Thoracic aorta endothelial cell (primary cell): Measurements from ENCODE around the gene CHCHD10. TPM values are rescaled to one million over a fixed set of nuclear protein-coding genes. Genes with fewer than 3 reads are reported as not detected.

Source experiments
- total RNA-seq: library from RNA; depleted of rRNA; stranded (reverse); fragments of >200 nt; gene quantifications from 2 replicates; pipeline ENCODE4 v1.2.3, GENCODE V29; 2012

Gene CHCHD10
- total RNA-seq: 12.6 and 15.6 TPM in 2 replicates

DNA sequence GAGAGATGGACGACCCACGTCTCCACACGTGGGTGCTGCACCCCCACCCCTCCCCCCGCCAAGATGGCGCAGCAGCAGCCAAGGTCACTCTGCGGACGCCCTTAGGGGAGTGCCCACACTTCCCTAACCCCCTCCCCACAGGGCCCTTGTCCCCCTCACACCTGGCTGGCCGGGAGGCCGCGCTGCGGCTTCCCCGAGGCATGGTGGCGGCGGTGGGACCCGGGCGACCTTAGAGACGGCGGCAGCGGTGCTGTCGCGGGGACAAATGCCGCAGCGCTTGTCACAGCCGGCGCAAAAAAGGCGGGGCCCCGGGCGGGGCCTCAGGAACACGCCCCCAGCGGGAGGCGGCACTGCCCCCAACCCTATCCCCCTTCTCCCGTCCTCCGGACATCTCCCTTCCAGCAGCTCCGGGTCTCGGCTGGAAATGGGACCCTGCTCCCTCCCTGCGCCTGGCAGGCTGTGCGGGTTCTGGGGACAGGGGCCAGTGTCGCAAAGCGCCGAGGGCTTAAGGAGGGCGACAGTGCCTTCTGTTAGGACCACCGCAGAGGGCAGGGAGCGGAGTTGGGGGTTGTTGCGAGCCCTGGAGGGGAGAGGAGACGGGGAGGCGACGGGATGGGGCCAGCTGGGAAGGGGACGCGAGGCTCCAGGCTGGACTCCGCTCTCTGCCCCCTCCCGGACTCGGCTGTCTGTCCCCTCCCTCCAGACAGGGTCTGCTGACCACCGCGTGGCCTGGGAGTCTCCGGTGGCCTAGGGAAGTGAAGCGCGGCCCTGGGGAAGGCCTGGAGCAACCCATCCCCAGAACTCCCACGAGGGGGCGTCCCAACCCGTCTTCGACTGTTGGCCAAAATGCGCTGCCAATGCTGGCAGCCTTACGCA, at the start of gene CHCHD10:
CHCHD10 (minus strand) TSS at position 300 of the 876 bp plus-strand sequence; CDS start at position 202, 98 bp downstream.

DNA sequence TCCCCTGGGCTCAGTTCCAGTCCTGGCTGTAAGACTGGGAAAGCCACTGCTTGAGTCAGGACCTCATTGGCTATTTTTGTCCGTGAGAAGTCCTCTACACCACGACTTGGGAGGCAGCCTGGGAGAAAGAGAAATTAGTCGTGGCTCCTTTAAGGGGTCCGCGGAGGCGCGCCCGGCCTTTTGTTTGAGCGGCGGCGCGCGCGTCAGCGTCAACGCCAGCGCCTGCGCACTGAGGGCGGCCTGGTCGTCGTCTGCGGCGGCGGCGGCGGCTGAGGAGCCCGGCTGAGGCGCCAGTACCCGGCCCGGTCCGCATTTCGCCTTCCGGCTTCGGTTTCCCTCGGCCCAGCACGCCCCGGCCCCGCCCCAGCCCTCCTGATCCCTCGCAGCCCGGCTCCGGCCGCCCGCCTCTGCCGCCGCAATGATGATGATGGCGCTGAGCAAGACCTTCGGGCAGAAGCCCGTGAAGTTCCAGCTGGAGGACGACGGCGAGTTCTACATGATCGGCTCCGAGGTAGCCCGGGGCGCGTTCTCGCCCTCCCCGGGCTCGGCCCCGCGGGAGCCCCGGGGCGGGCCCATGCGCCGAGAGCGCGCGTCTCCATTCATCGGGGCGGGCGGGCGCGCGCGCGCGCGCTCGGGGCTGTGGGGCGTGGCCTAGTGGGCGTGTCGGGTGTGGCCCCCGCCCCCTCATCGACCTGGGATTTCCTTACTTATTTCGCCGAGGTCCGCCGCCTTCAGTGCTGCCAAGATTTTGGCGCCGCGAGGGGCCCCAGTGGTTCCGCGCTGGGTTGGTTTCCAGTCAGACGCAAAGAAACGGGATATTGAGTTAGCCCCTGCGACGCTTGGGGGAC, 19.2 kb upstream of the CHCHD10 start, which contains the start of gene SMARCB1:
SMARCB1 (plus strand) TSS at position 215 of the 848 bp plus-strand sequence; CDS start at position 419, 204 bp downstream.

DNA sequence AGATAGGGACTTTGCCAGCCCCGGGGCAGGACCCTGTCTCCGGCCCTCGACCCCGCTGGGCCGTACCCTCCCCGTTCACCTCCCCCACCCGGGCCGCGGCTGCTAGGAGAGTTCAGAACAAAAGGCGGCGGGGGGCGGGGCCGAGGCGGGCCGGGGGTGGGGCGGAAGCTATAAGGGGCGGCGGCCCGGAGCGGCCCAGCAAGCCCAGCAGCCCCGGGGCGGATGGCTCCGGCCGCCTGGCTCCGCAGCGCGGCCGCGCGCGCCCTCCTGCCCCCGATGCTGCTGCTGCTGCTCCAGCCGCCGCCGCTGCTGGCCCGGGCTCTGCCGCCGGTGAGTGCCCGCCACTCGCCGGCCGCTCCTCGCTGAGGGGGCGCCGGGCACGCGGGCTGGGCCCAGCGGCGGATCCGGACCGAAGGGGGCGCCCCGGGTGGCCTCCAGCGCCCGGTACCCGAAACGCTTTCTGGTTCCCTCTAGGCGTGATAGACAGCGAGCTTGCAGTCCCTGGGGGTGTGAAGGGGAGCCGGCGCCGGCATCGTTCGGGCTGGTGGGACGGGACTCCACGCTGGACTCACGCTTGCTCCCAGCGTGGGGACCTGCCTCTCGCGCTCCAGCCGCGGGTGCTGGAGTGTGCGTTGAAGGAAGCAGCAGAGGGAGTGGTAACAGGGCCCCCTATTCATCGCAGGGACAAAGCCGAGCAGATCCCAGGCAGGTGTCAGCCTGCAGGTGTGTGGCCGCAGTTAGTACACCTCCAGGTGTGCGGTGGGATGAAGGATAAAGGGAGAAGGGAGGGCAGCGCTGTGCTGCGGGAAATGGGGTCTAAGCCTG, 5.1 kb upstream of the CHCHD10 start, which contains the start of gene MMP11:
MMP11 (plus strand) TSS at position 201 of the 825 bp plus-strand sequence; CDS start at position 223, 22 bp downstream.

DNA sequence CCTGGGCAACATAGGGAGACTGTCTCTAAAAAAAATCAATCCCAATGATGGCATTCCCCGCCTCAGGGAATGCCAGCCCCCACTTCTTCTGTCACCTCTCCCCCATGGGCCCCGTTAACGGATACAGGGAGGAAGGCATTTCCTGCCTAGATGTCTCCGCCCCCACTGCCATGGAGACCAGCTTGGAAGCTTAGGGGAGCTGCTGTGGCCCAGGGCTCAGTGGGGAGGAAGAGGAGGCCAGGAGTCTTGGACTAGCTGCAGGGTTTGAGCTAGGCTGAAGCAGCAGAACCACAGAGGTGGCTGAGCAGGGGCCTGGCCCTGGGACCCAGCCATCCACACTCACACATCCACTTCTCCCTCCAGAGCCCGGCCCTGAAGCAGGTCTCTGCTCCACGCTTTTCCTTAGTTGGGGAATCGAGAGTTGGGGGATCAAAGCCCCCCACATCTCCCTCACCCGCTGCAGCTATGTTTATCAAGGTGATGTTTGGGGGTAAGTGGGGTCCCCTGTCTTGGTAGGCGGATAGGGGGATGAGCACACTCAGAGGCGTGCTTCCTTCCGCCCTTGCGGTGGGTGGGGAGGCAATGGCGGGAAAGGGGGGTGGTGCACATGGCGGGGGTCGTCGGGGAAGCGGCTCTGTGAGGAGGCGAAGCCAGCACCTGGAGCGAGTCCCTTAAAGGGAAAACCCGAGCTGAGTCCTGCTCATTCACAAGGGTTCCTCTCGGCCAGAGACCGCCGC, 4.8 kb downstream of the CHCHD10 start, which contains the start of gene C22orf15:
C22orf15 (plus strand) TSS at position 149 of the 737 bp plus-strand sequence; CDS start at position 466, 317 bp downstream.

DNA sequence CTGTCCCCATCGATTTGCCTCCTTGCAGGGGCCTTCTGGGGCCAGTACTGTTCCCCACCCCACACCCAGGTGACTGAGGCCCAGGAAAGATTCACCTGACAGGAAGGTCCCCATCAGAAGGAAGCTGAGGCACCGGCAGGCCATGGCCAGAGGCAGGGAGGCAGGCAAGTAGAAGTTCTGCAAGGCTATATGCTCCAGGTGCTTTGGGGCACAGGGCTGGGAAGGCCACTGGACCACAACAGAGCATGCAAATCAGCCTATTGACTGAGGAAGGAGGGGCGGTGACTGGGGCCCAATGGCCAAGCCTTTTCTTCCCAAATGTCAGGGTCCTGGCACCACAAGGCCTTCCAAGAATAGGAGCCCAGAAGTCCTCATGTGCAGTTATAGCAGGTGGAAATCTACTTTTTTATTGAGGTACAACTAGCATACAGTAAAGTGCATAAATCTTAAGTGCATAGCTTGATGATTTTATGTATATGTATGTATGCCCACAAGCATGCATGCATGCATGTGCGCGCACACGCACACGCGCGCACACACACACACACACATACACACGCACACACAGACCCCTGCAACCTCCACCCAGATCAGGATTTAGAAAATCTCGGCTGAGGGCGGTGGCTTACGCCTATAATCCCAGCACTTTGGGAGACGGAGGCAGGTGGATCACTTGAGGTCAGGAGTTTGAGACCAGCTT, 13.4 kb downstream of the CHCHD10 start, which contains the start of gene VPREB3:
VPREB3 (minus strand) TSS at position 206 of the 700 bp plus-strand sequence; CDS start at position 144, 62 bp downstream.

DNA sequence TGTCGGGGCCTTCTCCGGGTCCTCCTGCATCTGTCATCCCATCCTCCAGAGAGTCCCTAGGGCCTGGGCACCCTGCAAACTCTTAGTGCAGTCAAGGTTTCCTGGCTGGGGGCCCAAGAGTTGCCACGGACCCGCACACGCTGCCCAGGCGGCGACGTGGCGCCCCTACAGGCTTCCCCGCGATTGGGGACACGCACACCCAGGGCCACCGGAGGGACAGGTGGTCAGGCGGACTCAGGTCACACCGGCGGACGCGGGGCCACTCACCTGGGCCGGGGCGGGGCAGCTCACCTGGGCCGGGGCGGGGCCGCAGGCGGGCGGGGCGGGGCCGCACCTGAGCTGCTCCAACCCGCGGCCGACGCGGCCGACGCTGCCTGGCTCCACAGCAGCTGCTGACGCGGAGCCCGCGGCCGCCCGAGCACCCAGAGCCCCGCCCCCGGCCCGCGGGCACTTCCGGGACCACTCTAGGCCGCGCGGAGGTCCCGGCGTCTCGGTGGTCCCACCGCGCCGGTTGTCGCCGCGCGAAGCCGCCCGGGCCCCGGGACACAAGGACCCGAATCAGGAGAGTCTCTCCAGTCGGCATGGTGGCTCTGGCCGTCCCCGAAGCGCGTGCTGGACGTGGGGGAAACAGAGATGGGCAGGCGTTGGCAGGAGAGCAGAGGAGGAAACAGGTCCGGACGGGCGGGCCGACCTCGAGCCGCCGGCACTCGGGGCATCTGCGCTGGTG, 16.9 kb downstream of the CHCHD10 start, which contains the start of gene ZNF70:
ZNF70 (minus strand) TSS at position 399 of the 727 bp plus-strand sequence. CDS start 5,972 bp downstream, outside the sequence.

Other genes with a start within 250 kb of the CHCHD10 start
- gene IGLL1, start 187.7 kb downstream of the CHCHD10 start, total RNA-seq: not detected in 2 replicates
- gene DRICH1, start 135.7 kb downstream of the CHCHD10 start, total RNA-seq: not detected in 2 replicates
- not detected in 2 replicates for gene RGL4, start 77.0 kb downstream of the CHCHD10 start, total RNA-seq
- gene ZNF70, start 16.9 kb downstream of the CHCHD10 start, total RNA-seq: 5.6 and 6.3 TPM in 2 replicates
- gene VPREB3, start 13.5 kb downstream of the CHCHD10 start, total RNA-seq: not detected in 2 replicates
- gene C22orf15, start 5.0 kb downstream of the CHCHD10 start, total RNA-seq: 0.13 and 0.36 TPM in 2 replicates
- gene MMP11, start 4.9 kb upstream of the CHCHD10 start, total RNA-seq: 4.8 and 5.3 TPM in 2 replicates
- 74.9 and 78.7 TPM in 2 replicates for gene SMARCB1, start 19.0 kb upstream of the CHCHD10 start, total RNA-seq
- 0.66 and 0.93 TPM in 2 replicates for gene DERL3, start 71.0 kb upstream of the CHCHD10 start, total RNA-seq
- gene SLC2A11, start 89.9 kb upstream of the CHCHD10 start, total RNA-seq: 5.6 and 7.0 TPM in 2 replicates
- 129 and 229 TPM in 2 replicates for gene MIF, start 126.4 kb upstream of the CHCHD10 start, total RNA-seq
- 7.1 and 11.4 TPM in 2 replicates for gene GSTT2B, start 193.2 kb upstream of the CHCHD10 start, total RNA-seq
- 0.86 and 2.1 TPM in 2 replicates for gene DDTL, start 198.9 kb upstream of the CHCHD10 start, total RNA-seq
- 81.8 and 91.3 TPM in 2 replicates for gene DDT, start 206.5 kb upstream of the CHCHD10 start, total RNA-seq
- gene GSTT2, start 212.2 kb upstream of the CHCHD10 start, total RNA-seq: 1.3 TPM in 1 of 2 replicates, not detected in the other
- not detected in 2 replicates for gene GSTT4, start 237.5 kb upstream of the CHCHD10 start, total RNA-seq
- gene CABIN1, start 243.3 kb upstream of the CHCHD10 start, total RNA-seq: 43.0 and 55.3 TPM in 2 replicates